Hepatocyte (in vitro differentiated cells): ENCODE data around the gene YPEL1.

ENCODE experiments used
- CTCF ChIP-seq: fragments of 200-600 bp; sonication (generic); IDR thresholded peaks from 2 replicates; pipeline ENCODE4 v1.5.1; 2016; ENCODE audit warnings: antibody characterized with exemption, mild to moderate bottlenecking; ENCODE audit not compliant: poor library complexity
- EZH2phosphoT487 ChIP-seq: fragments of 200-600 bp; sonication (generic); IDR thresholded peaks from one replicate; pipeline ENCODE4 v1.6.1; 2018; ENCODE audit warnings: antibody characterized with exemption, mild to moderate bottlenecking, low read depth, moderate library complexity; ENCODE audit not compliant: unreplicated experiment, severe bottlenecking

- no peak for TF ChIP-seq EZH2phosphoT487
- TF ChIP-seq CTCF = no peak
Measured at GRCh38 chr22:21758091-21758864, 22.7 kb upstream of the YPEL1 start.
